GM19099 (cell line): ENCODE data around the gene TRIM29.

Experiments used
- POLR2A ChIP-seq: IDR thresholded peaks from 3 replicates; pipeline ENCODE4 v1.6.1; 2011; ENCODE audit warnings: low read depth; ENCODE audit not compliant: insufficient read length; ENCODE audit errors: extremely low read depth

The TRIM29 gene

GRCh38 chr11:120122924-120123683, 14.8 kb downstream of the TRIM29 start:
- no peak for TF ChIP-seq POLR2A

GRCh38 chr11:120121914-120122473, 15.9 kb downstream of the TRIM29 start:
- TF ChIP-seq POLR2A: no peak

GRCh38 chr11:120121336-120121735, 16.6 kb downstream of the TRIM29 start:
- no peak for TF ChIP-seq POLR2A

GRCh38 chr11:120120805-120121335, 17.0 kb downstream of the TRIM29 start:
- no peak for TF ChIP-seq POLR2A

GRCh38 chr11:120119121-120119520, 18.8 kb downstream of the TRIM29 start:
- TF ChIP-seq POLR2A: no peak

GRCh38 chr11:120117991-120118390, 19.9 kb downstream of the TRIM29 start:
- no peak for TF ChIP-seq POLR2A

- no peak for TF ChIP-seq POLR2A
These were observed 20.9 kb downstream of the TRIM29 start for GRCh38 chr11:120116966-120117365.

- TF ChIP-seq POLR2A: no peak
These were observed 22.5 kb downstream of the TRIM29 start for GRCh38 chr11:120115272-120116000.

GRCh38 chr11:120112174-120112796, 25.6 kb downstream of the TRIM29 start:
- no peak for TF ChIP-seq POLR2A

GRCh38 chr11:120109531-120109930, 28.4 kb downstream of the TRIM29 start:
- TF ChIP-seq POLR2A: no peak

GRCh38 chr11:120108785-120109168, 29.1 kb downstream of the TRIM29 start:
- no peak for TF ChIP-seq POLR2A

GRCh38 chr11:120108154-120108784, 29.6 kb downstream of the TRIM29 start:
- no peak for TF ChIP-seq POLR2A

- no peak for TF ChIP-seq POLR2A
These were observed 30.2 kb downstream of the TRIM29 start for GRCh38 chr11:120107692-120108091.

GRCh38 chr11:120106354-120107150, 31.4 kb downstream of the TRIM29 start:
- TF ChIP-seq POLR2A: no peak
